Measurements from ENCODE around the gene GRIA2.
A peak's percentile ranks its signal among the peaks of the same experiment; 100 is the strongest.
"Not testable (repeated sequence)": the region's sequence is repeated elsewhere in the genome, so short reads cannot be mapped to it uniquely, and the experiment has no call there.

GRIA2 gene

DNA sequence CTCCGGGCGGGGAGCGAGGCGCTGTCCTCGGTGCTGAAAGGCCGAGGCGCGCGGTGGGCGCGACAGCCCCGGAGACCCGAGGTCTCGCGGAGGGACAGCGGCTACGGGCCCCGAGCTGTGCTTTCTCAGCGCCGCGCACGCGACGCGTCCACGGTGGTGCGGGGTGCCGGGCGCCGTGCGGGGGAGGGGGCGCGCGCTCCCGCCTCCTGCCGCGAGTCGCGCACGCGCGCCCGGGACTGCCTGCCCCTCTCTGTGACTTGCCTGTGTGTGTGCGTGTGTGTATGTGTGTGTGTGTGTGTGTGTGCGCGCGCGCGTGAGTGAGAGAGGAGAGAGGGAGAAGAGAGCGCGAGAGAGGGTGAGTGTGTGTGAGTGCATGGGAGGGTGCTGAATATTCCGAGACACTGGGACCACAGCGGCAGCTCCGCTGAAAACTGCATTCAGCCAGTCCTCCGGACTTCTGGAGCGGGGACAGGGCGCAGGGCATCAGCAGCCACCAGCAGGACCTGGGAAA lies at the start of gene GRIA2:
Gene GRIA2, plus strand, starts transcription at position 358 of the 511 bp plus-strand sequence. CDS start 315 bp downstream, outside the sequence.
- TF ChIP-seq, protein P1, sequence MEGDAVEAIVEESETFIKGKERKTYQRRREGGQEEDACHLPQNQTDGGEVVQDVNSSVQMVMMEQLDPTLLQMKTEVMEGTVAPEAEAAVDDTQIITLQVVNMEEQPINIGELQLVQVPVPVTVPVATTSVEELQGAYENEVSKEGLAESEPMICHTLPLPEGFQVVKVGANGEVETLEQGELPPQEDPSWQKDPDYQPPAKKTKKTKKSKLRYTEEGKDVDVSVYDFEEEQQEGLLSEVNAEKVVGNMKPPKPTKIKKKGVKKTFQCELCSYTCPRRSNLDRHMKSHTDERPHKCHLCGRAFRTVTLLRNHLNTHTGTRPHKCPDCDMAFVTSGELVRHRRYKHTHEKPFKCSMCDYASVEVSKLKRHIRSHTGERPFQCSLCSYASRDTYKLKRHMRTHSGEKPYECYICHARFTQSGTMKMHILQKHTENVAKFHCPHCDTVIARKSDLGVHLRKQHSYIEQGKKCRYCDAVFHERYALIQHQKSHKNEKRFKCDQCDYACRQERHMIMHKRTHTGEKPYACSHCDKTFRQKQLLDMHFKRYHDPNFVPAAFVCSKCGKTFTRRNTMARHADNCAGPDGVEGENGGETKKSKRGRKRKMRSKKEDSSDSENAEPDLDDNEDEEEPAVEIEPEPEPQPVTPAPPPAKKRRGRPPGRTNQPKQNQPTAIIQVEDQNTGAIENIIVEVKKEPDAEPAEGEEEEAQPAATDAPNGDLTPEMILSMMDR (conservative IDR thresholded peaks at IDR 0.05; ENCODE audit: control insufficient read depth, insufficient read depth, low read depth, low read length): no peak
- H3K4me3 ChIP-seq (ENCODE audit: control insufficient read depth, low read depth, low read length): no peak within 1 kb of the TSS
- peak; percentile 47 for DNase-seq (ENCODE audit: low read depth)

DNA sequence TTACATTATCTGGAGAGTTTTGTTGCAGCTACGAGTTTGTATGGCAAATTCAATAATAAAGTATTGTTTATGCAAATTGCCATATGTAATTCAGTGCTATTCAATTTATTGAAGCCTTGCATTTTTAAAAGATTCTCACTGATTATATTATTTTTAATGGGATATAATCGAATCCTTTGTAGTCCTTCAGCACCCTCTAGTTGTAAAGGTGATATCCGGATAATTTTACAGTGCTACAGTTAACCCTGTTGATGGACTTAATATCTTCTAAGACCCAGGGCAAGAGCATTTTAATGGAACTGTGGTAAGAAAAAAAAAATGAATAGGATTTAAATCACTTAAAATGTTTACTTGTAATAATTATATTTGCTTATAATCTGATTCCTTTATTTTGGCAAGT lies 48.5 kb upstream of the GRIA2 start:
- TF ChIP-seq, protein P1 (conservative IDR thresholded peaks at IDR 0.05; ENCODE audit: control insufficient read depth, insufficient read depth, low read depth, low read length): peak; percentile 39
- no peak overlapping the region for H3K4me3 ChIP-seq (ENCODE audit: control insufficient read depth, low read depth, low read length)
- DNase-seq (ENCODE audit: low read depth): peak; percentile 44

DNA sequence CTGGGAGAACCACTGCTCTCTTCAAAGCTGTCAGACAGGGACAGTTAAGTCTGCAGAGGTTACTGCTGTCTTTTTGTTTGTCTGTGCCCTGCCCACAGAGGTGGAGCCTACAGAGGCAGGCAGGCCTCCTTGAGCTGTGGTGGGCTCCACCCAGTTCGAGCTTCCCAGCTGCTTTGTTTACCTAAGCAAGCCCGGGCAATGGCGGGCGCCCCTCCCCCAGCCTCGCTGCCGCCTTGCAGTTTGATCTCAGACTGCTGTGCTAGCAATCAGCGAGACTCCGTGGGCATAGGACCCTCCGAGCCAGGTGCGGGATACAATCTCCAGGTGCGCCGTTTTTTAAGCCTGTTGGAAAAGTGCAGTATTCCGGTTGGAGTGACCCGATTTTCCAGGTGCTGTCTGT lies 40.3 kb upstream of the GRIA2 start:
- not testable (repeated sequence) for DNase-seq (ENCODE audit: low read depth); H3K4me3 ChIP-seq (ENCODE audit: control insufficient read depth, low read depth, low read length)

DNA sequence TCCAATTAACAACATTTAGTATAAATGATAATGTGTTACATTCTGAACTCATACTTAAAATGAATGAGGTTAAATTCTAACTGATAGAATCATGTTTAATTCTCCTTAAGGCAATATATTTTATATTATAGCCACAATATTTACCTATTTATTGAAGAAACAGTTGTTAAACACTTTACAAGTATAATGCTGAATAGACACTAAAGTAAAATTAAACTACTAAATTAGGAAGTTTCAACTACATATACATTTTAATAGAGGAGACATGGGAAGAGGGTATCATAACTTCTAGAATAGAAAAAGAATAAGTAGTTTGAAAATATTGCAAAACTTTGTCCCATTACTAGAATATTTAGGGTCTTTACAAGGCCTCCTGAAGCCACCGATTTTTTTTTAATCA lies 36.2 kb upstream of the GRIA2 start:
- DNase-seq (ENCODE audit: low read depth): no peak
- TF ChIP-seq, protein P1 (conservative IDR thresholded peaks at IDR 0.05; ENCODE audit: control insufficient read depth, insufficient read depth, low read depth, low read length): no peak
- H3K4me3 ChIP-seq (ENCODE audit: control insufficient read depth, low read depth, low read length): no peak overlapping the region

DNA sequence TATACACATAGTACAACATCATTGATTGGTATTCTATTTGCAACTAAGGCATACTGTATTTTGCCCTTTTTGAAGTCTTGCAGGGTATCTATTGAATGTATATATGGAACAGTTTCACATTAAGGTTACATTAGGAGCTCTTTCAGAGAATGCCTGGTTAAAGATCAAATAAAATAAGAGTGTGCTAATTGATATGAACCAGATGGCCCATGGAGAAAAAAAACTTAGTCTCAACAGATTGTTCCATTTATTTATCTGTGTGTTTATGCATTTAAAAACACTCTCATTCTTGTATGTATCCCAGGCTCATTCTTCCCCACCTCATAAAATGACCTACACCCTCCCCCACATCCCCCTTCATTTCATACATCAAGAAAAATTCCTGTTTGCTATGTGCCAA lies 35.2 kb upstream of the GRIA2 start:
- no peak for DNase-seq (ENCODE audit: low read depth)
- TF ChIP-seq, protein P1 (conservative IDR thresholded peaks at IDR 0.05; ENCODE audit: control insufficient read depth, insufficient read depth, low read depth, low read length): no peak
- H3K4me3 ChIP-seq (ENCODE audit: control insufficient read depth, low read depth, low read length): no peak overlapping the region

DNA sequence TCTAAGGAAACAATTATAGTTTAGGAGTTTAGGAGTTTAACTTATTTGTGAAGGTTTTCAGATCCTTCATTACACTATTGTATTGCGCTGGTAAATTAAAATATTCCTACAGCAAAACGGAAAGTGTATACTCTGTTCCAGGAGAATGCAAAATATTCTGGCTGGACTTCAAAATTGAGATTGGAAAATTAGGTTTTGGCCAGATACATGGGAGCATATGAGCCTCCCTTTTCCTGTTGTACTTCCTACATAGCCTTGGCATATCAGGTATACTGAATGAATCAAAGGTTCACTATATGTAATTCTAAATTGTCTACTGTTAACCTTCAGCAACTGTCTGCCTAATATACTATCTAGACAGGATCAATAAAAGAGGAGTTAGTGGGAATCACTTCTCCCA lies 25.2 kb upstream of the GRIA2 start:
- H3K4me3 ChIP-seq (ENCODE audit: control insufficient read depth, low read depth, low read length): no peak overlapping the region
- TF ChIP-seq, protein P1 (conservative IDR thresholded peaks at IDR 0.05; ENCODE audit: control insufficient read depth, insufficient read depth, low read depth, low read length): no peak
- no peak for DNase-seq (ENCODE audit: low read depth)

DNA sequence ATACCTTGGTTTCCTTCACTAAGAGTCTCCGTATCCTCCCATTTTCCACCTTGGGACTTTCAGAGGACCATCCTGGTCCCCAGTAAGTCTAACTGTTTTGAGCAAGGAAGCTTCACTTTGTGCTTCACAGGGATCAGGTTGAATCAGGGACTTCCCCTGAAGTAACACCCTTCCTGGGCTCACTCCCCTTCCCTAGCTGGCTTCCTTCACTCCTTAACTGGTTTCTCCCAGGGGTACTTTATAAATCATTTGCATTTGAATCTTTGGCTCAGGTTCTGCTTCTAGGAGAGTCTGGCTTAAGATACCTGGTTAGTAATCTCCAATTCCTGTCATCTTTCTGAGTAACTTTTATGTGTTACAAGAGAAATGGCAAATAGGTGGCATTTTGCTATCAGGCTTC lies 24.5 kb upstream of the GRIA2 start:
- TF ChIP-seq, protein P1 (conservative IDR thresholded peaks at IDR 0.05; ENCODE audit: control insufficient read depth, insufficient read depth, low read depth, low read length): no peak
- H3K4me3 ChIP-seq (ENCODE audit: control insufficient read depth, low read depth, low read length): no peak overlapping the region
- DNase-seq (ENCODE audit: low read depth): no peak

All from fibroblast of mammary gland (primary cell).